ENCODE data around the gene EFCC1. TPM values are rescaled to one million over a fixed set of nuclear protein-coding genes. Genes with fewer than 3 reads are reported as not detected.

EFCC1 gene
- polyA plus RNA-seq, 1 donor: 4.1 TPM

DNA sequence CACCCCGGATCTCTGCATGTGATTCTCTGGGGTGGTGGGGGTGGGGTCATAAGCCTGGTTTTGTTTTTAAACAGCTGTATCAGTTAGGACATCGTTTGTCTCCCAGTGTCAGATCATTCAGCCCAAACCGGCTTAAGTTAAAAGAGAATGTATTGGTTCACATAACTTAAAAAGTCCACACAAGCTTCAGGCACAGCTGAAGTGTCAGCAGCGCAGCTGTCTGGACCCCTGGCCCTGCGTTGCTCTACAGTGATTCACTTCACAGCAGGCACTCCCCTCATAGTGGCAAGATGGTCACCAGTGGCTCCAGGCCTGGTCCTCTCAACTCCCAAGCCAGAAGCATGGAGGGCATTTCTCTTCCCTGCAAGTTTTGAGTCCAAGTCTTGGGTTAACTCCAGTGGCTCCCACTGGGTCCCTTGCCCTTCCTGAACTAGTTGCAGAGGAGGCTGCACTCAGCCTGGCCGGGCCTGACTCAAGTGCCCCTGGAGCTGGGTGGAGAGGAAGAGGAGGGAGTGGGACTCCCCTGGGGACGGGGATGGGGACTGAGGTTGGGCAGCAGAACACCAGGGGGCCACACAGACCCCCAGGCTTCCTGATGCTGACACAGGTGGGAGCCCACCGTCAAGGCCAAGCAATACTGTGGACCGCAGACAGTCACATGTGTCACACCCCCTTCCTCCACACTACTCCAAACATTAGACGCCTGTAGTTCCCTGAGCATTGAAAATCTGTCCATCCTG is 30.5 kb downstream of the EFCC1 start:
- Histone ChIP-seq H3K4me3 (ENCODE audit: low read length) (no peak overlapping the region), H3K27me3 (ENCODE audit: control insufficient read depth, insufficient read depth, low read length) (peaks cover 4% of the 10 kb centered on the region), H3K9me3 (ENCODE audit: control insufficient read depth, low read depth, low read length) (no peaks in the 10 kb centered on the region), H3K27ac (ENCODE audit: low read length) (no peak overlapping the region), H3K36me3 (ENCODE audit: control insufficient read depth, insufficient read depth, low read length) (no peaks in the 10 kb centered on the region), H3K4me1 (ENCODE audit: control insufficient read depth, insufficient read depth, low read length) (peaks cover 6% of the 10 kb centered on the region)
- no CpG with 5 or more reads among the region's 10 CpGs for WGBS (ENCODE audit: insufficient coverage, low lambda C conversion rate)
- no peak for DNase-seq

GRCh38 chr3:129032716-129033115 is 31.6 kb downstream of the EFCC1 start:
- no peak for DNase-seq
- WGBS (ENCODE audit: insufficient coverage, low lambda C conversion rate): no CpG with 5 or more reads among the region's 14 CpGs
- Histone ChIP-seq H3K36me3 (ENCODE audit: control insufficient read depth, insufficient read depth, low read length) (no peaks in the 10 kb centered on the region), H3K27me3 (ENCODE audit: control insufficient read depth, insufficient read depth, low read length) (peaks cover 2% of the 10 kb centered on the region), H3K9me3 (ENCODE audit: control insufficient read depth, low read depth, low read length) (no peaks in the 10 kb centered on the region), H3K27ac (ENCODE audit: low read length) (no peak overlapping the region), H3K4me3 (ENCODE audit: low read length) (no peak overlapping the region), H3K4me1 (ENCODE audit: control insufficient read depth, insufficient read depth, low read length) (no peaks in the 10 kb centered on the region)

DNA sequence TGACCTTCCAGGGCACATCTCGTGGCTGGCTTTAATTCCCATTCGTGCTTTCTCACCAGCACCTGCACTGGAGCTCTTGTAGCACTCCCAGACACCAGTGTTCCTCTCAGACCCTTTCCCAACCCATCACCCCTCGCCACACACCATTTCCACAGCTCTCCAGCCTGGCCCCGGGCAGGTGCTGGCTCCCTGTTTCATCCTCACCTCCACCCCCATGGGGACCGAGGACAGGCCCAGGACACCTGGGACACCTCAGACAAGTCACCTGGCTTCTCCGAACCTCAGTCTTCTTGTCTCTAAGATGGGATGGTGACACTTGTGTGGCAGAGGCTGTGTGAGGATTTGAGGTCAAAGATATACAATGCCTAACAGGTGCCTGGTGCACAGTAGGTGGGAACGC is 32.0 kb downstream of the EFCC1 start:
- H3K27me3 ChIP-seq (ENCODE audit: control insufficient read depth, insufficient read depth, low read length): peaks cover 2% of the 10 kb centered on the region
- no peaks in the 10 kb centered on the region for H3K4me1 ChIP-seq (ENCODE audit: control insufficient read depth, insufficient read depth, low read length)
- WGBS (ENCODE audit: insufficient coverage, low lambda C conversion rate): 75% methylated on average over 2 of the region's 7 CpGs
- no peak overlapping the region for H3K4me3 ChIP-seq (ENCODE audit: low read length)
- no peaks in the 10 kb centered on the region for H3K36me3 ChIP-seq (ENCODE audit: control insufficient read depth, insufficient read depth, low read length)
- no peak for DNase-seq
- H3K9me3 ChIP-seq (ENCODE audit: control insufficient read depth, low read depth, low read length): no peaks in the 10 kb centered on the region
- no peak overlapping the region for H3K27ac ChIP-seq (ENCODE audit: low read length)

- Histone ChIP-seq H3K9me3 (ENCODE audit: control insufficient read depth, low read depth, low read length) (no peaks in the 10 kb centered on the region), H3K4me1 (ENCODE audit: control insufficient read depth, insufficient read depth, low read length) (no peaks in the 10 kb centered on the region), H3K27me3 (ENCODE audit: control insufficient read depth, insufficient read depth, low read length) (peaks cover 7% of the 10 kb centered on the region), H3K4me3 (ENCODE audit: low read length) (no peak overlapping the region), H3K27ac (ENCODE audit: low read length) (no peak overlapping the region), H3K36me3 (ENCODE audit: control insufficient read depth, insufficient read depth, low read length) (no peaks in the 10 kb centered on the region)
- no peak for DNase-seq
- WGBS (ENCODE audit: insufficient coverage, low lambda C conversion rate): no CpG with 5 or more reads among the region's 12 CpGs
Measured at GRCh38 chr3:129033633-129034321, 32.7 kb downstream of the EFCC1 start.

- Histone ChIP-seq H3K4me1 (ENCODE audit: control insufficient read depth, insufficient read depth, low read length) (no peaks in the 10 kb centered on the region), H3K4me3 (ENCODE audit: low read length) (no peak overlapping the region), H3K27ac (ENCODE audit: low read length) (no peak overlapping the region), H3K36me3 (ENCODE audit: control insufficient read depth, insufficient read depth, low read length) (no peaks in the 10 kb centered on the region), H3K27me3 (ENCODE audit: control insufficient read depth, insufficient read depth, low read length) (peaks cover 9% of the 10 kb centered on the region), H3K9me3 (ENCODE audit: control insufficient read depth, low read depth, low read length) (no peaks in the 10 kb centered on the region)
- no CpG with 5 or more reads among the region's 6 CpGs for WGBS (ENCODE audit: insufficient coverage, low lambda C conversion rate)
- no peak for DNase-seq
Measured at GRCh38 chr3:129034642-129035041, 33.5 kb downstream of the EFCC1 start.

GRCh38 chr3:129035360-129036221 is 34.5 kb downstream of the EFCC1 start:
- H3K9me3 ChIP-seq (ENCODE audit: control insufficient read depth, low read depth, low read length): no peaks in the 10 kb centered on the region
- no peak for DNase-seq
- H3K4me3 ChIP-seq (ENCODE audit: low read length): no peak overlapping the region
- H3K36me3 ChIP-seq (ENCODE audit: control insufficient read depth, insufficient read depth, low read length): no peaks in the 10 kb centered on the region
- no CpG with 5 or more reads among the region's 11 CpGs for WGBS (ENCODE audit: insufficient coverage, low lambda C conversion rate)
- peaks cover 9% of the 10 kb centered on the region for H3K27me3 ChIP-seq (ENCODE audit: control insufficient read depth, insufficient read depth, low read length)
- no peak overlapping the region for H3K27ac ChIP-seq (ENCODE audit: low read length)
- no peaks in the 10 kb centered on the region for H3K4me1 ChIP-seq (ENCODE audit: control insufficient read depth, insufficient read depth, low read length)

DNA sequence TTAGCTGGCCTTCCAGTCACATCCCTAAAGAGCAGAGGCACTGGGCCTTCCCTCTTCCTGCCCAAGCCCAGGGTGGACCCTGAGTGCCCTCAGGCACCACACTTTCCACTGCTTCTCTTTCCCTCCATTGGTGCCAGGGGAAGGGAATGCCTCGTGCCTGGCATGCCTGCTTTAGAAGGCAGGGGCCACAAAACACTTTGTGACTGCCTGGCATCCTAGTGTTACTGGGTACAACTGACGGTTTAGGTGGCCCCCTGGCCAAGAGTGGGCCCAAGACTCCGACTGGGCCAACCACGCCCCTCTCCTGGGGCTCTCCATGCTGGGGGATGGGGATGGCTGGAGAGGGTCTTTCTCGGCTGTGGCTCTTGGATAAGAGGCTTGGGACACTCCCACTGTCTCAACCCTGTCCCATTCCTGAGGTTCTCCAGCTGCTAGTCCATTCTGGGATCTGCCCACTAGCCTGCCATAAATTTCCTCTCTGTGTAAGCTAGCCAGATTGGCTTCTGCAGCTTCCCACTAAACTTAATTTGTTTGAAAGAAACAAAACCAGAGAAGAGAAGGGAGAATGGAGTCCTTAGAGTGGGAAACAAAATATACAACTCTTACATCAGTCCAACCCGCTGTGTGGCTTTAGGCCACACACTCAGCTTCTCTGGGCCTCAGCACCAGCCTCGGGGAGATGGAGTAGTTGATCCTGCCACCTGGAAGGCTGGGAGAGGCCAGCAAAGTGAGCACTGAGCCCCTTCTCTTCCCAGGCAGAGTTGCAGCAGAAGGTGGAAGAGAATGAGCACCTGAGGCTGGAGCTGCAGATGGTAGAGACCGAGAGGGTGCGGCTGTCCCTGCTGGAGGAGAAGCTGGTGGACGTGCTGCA is 35.4 kb downstream of the EFCC1 start:
- H3K27me3 ChIP-seq (ENCODE audit: control insufficient read depth, insufficient read depth, low read length): peaks cover 9% of the 10 kb centered on the region
- no peaks in the 10 kb centered on the region for H3K4me1 ChIP-seq (ENCODE audit: control insufficient read depth, insufficient read depth, low read length)
- no peak overlapping the region for H3K27ac ChIP-seq (ENCODE audit: low read length)
- no peaks in the 10 kb centered on the region for H3K9me3 ChIP-seq (ENCODE audit: control insufficient read depth, low read depth, low read length)
- no CpG with 5 or more reads among the region's 10 CpGs for WGBS (ENCODE audit: insufficient coverage, low lambda C conversion rate)
- no peak overlapping the region for H3K4me3 ChIP-seq (ENCODE audit: low read length)
- no peaks in the 10 kb centered on the region for H3K36me3 ChIP-seq (ENCODE audit: control insufficient read depth, insufficient read depth, low read length)
- DNase-seq: no peak

DNA sequence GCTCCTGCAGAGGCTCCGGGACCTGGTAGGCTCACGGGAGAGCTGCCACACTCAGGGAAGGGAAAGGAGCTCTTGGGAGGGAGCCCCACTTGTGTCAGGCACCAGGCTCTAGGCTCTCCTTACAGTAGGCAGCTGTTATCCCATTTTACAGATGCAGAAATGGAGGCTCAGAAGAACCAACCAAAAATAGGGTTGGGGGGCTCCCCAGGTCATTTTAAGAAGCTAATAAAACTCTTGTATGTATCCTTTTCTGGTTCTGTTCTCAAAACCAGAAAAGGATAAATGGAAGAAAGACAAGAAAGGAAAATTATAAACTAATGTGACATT is 36.0 kb downstream of the EFCC1 start:
- no peak overlapping the region for H3K4me3 ChIP-seq (ENCODE audit: low read length)
- DNase-seq: no peak
- no peak overlapping the region for H3K27ac ChIP-seq (ENCODE audit: low read length)
- WGBS (ENCODE audit: insufficient coverage, low lambda C conversion rate): no CpG with 5 or more reads among the region's 2 CpGs
- no peaks in the 10 kb centered on the region for H3K36me3 ChIP-seq (ENCODE audit: control insufficient read depth, insufficient read depth, low read length)
- no peaks in the 10 kb centered on the region for H3K4me1 ChIP-seq (ENCODE audit: control insufficient read depth, insufficient read depth, low read length)
- H3K9me3 ChIP-seq (ENCODE audit: control insufficient read depth, low read depth, low read length): no peaks in the 10 kb centered on the region
- peaks cover 11% of the 10 kb centered on the region for H3K27me3 ChIP-seq (ENCODE audit: control insufficient read depth, insufficient read depth, low read length)

- no peaks in the 10 kb centered on the region for H3K36me3 ChIP-seq (ENCODE audit: control insufficient read depth, insufficient read depth, low read length)
- no peaks in the 10 kb centered on the region for H3K4me1 ChIP-seq (ENCODE audit: control insufficient read depth, insufficient read depth, low read length)
- no peak for DNase-seq
- no peak overlapping the region for H3K4me3 ChIP-seq (ENCODE audit: low read length)
- H3K9me3 ChIP-seq (ENCODE audit: control insufficient read depth, low read depth, low read length): no peaks in the 10 kb centered on the region
- WGBS (ENCODE audit: insufficient coverage, low lambda C conversion rate): no CpG with 5 or more reads among the region's 10 CpGs
- peaks cover 16% of the 10 kb centered on the region for H3K27me3 ChIP-seq (ENCODE audit: control insufficient read depth, insufficient read depth, low read length)
- H3K27ac ChIP-seq (ENCODE audit: low read length): no peak overlapping the region
Measured at GRCh38 chr3:129038121-129038855, 37.2 kb downstream of the EFCC1 start.
